ENCODE results near the gene PTPRG. TPM values are rescaled to one million over a fixed set of nuclear protein-coding genes. Genes with fewer than 3 reads are reported as not detected.

PTPRG gene
- total and polyA plus RNA-seq, 4 donors, result 3.6 to 35.6 (median 8.1) TPM

DNA sequence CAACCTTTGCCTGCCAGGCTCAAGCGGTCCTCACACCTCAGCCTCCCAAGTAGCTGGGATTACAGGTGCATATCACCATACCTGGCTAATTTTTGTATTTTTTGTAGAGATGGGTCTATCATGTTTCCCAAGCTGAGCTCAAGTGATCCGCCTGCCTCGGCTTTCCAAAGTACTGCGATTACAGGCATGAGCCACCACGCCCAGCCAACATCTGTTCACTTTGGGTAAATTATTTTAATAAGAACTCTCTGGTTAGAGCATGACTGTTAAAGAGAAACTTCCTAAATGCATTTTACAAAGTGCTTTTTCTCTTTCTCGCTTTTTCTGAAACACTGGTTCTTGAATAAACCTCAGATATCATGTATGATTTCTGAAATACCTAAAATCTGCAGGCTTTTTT, 172.5 kb downstream of the PTPRG start:
- no peak overlapping the region for H3K9ac ChIP-seq (ENCODE audit: low read depth in 1 of 2, low read length in 2 of 2)
- no peaks in the 10 kb centered on the region for H3K9me3 ChIP-seq (ENCODE audit: control insufficient read depth in 4 of 4, low read length in 3 of 4)

More for the DNA sequence above, 172.5 kb downstream of the PTPRG start:
- Histone ChIP-seq H3K27me3 (ENCODE audit: control insufficient read depth in 4 of 4, insufficient read depth in 4 of 4, low read length in 3 of 4) (no peaks in the 10 kb centered on the region), H3K4me1 (ENCODE audit: control insufficient read depth in 4 of 4, insufficient read depth in 4 of 4, low read length in 3 of 4) (peaks cover 8 to 23% (median 18%) of the 10 kb centered on the region in 4 donors), H3K4me3 (ENCODE audit: low read depth in 1 of 3, low read length in 3 of 3) (no peak overlapping the region), H3K27ac (ENCODE audit: low read depth in 1 of 2, low read length in 2 of 2) (no peak overlapping the region), H3K36me3 (ENCODE audit: control insufficient read depth in 4 of 4, insufficient read depth in 3 of 4, low read depth in 1 of 4, low read length in 3 of 4) (no peaks in the 10 kb centered on the region)
- 88% methylated on average over 6 of the region's 6 CpGs for WGBS
- TF ChIP-seq, protein P1, sequence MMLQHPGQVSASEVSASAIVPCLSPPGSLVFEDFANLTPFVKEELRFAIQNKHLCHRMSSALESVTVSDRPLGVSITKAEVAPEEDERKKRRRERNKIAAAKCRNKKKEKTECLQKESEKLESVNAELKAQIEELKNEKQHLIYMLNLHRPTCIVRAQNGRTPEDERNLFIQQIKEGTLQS (IDR thresholded peaks at IDR 0.05), result no peak
- TF ChIP-seq RAD21 (IDR thresholded peaks at IDR 0.05) (no peak), NR2F2 (IDR thresholded peaks at IDR 0.05) (no peak), HNF4G (IDR thresholded peaks at IDR 0.05) (no peak), FOXA1 (IDR thresholded peaks at IDR 0.05) (no peak), RXRA (IDR thresholded peaks at IDR 0.05) (no peak), GABPA (IDR thresholded peaks at IDR 0.05 in 1 of 2, conservative IDR thresholded peaks at IDR 0.05 in 1 of 2) (no peak), FOXA2 (IDR thresholded peaks at IDR 0.05) (no peak), EGR1 (IDR thresholded peaks at IDR 0.05; ENCODE audit: low read depth in 2 of 2) (no peak), SP1 (IDR thresholded peaks at IDR 0.05) (no peak), HNF4A (conservative IDR thresholded peaks at IDR 0.05) (no peak), TAF1 (conservative IDR thresholded peaks at IDR 0.05) (no peak), JUND (IDR thresholded peaks at IDR 0.05) (no peak), YY1 (IDR thresholded peaks at IDR 0.05) (no peak)
- TF ChIP-seq, protein P2, sequence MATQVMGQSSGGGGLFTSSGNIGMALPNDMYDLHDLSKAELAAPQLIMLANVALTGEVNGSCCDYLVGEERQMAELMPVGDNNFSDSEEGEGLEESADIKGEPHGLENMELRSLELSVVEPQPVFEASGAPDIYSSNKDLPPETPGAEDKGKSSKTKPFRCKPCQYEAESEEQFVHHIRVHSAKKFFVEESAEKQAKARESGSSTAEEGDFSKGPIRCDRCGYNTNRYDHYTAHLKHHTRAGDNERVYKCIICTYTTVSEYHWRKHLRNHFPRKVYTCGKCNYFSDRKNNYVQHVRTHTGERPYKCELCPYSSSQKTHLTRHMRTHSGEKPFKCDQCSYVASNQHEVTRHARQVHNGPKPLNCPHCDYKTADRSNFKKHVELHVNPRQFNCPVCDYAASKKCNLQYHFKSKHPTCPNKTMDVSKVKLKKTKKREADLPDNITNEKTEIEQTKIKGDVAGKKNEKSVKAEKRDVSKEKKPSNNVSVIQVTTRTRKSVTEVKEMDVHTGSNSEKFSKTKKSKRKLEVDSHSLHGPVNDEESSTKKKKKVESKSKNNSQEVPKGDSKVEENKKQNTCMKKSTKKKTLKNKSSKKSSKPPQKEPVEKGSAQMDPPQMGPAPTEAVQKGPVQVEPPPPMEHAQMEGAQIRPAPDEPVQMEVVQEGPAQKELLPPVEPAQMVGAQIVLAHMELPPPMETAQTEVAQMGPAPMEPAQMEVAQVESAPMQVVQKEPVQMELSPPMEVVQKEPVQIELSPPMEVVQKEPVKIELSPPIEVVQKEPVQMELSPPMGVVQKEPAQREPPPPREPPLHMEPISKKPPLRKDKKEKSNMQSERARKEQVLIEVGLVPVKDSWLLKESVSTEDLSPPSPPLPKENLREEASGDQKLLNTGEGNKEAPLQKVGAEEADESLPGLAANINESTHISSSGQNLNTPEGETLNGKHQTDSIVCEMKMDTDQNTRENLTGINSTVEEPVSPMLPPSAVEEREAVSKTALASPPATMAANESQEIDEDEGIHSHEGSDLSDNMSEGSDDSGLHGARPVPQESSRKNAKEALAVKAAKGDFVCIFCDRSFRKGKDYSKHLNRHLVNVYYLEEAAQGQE (IDR thresholded peaks at IDR 0.05), result no peak
- TF ChIP-seq, protein P3, sequence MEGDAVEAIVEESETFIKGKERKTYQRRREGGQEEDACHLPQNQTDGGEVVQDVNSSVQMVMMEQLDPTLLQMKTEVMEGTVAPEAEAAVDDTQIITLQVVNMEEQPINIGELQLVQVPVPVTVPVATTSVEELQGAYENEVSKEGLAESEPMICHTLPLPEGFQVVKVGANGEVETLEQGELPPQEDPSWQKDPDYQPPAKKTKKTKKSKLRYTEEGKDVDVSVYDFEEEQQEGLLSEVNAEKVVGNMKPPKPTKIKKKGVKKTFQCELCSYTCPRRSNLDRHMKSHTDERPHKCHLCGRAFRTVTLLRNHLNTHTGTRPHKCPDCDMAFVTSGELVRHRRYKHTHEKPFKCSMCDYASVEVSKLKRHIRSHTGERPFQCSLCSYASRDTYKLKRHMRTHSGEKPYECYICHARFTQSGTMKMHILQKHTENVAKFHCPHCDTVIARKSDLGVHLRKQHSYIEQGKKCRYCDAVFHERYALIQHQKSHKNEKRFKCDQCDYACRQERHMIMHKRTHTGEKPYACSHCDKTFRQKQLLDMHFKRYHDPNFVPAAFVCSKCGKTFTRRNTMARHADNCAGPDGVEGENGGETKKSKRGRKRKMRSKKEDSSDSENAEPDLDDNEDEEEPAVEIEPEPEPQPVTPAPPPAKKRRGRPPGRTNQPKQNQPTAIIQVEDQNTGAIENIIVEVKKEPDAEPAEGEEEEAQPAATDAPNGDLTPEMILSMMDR (IDR thresholded peaks at IDR 0.05; ENCODE audit: low read depth, low read length, missing input control), result no peak
- TF ChIP-seq, protein P4, sequence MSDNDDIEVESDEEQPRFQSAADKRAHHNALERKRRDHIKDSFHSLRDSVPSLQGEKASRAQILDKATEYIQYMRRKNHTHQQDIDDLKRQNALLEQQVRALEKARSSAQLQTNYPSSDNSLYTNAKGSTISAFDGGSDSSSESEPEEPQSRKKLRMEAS (IDR thresholded peaks at IDR 0.05), result no peak
- TF ChIP-seq, protein P5, sequence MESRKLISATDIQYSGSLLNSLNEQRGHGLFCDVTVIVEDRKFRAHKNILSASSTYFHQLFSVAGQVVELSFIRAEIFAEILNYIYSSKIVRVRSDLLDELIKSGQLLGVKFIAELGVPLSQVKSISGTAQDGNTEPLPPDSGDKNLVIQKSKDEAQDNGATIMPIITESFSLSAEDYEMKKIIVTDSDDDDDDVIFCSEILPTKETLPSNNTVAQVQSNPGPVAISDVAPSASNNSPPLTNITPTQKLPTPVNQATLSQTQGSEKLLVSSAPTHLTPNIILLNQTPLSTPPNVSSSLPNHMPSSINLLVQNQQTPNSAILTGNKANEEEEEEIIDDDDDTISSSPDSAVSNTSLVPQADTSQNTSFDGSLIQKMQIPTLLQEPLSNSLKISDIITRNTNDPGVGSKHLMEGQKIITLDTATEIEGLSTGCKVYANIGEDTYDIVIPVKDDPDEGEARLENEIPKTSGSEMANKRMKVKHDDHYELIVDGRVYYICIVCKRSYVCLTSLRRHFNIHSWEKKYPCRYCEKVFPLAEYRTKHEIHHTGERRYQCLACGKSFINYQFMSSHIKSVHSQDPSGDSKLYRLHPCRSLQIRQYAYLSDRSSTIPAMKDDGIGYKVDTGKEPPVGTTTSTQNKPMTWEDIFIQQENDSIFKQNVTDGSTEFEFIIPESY (IDR thresholded peaks at IDR 0.05), result no peak
- no peak for DNase-seq (ENCODE audit: low spot score)

All from liver (tissue), 9 donors.